HEK293T (cell line): Measurements from ENCODE around the gene ARHGAP8.

Experiments
- CTCF ChIA-PET: fragments of 350-600 bp; formaldehyde crosslinking; extraction: SDS; loops from one replicate; lab custom pipeline; 2021; ENCODE audit warnings: antibody characterized with exemption, inconsistent platforms; lab: Yijun Ruan, JAX
- POLR2A ChIA-PET: fragments of 350-600 bp; formaldehyde crosslinking; extraction: SDS; loops from one replicate; lab custom pipeline; 2020; ENCODE audit warnings: antibody characterized with exemption, inconsistent platforms; lab: Yijun Ruan, JAX
- DNase-seq: peaks from one replicate; pipeline ENCODE4 v3.0.0; 2012; ENCODE audit warnings: mixed read lengths; ENCODE audit errors: extremely low spot score
- ARNT ChIP-seq: fragments of 450-650 bp; IDR thresholded peaks from 2 replicates; pipeline ENCODE4 v1.6.1; 2017; ENCODE audit warnings: mild to moderate bottlenecking
- BHLHE40 ChIP-seq: fragments of 450-650 bp; IDR thresholded peaks from 2 replicates; pipeline ENCODE4 v1.6.1; 2016; ENCODE audit warnings: mild to moderate bottlenecking, moderate library complexity, borderline replicate concordance
- CTBP1 ChIP-seq: fragments of 450-650 bp; IDR thresholded peaks from 2 replicates; pipeline ENCODE4 v1.6.1; 2016; ENCODE audit warnings: borderline replicate concordance
- ELF4 ChIP-seq: fragments of 450-650 bp; IDR thresholded peaks from 2 replicates; pipeline ENCODE4 v1.6.1; 2017; ENCODE audit warnings: antibody characterized with exemption
- FOXA1 ChIP-seq: fragments of 450-650 bp; IDR thresholded peaks from 2 replicates; pipeline ENCODE4 v1.6.1; 2016; ENCODE audit warnings: mild to moderate bottlenecking
- FOXK2 ChIP-seq: fragments of 450-650 bp; IDR thresholded peaks from 2 replicates; pipeline ENCODE4 v1.6.1; 2016; ENCODE audit warnings: mild to moderate bottlenecking
- FOXM1 ChIP-seq: fragments of 450-650 bp; IDR thresholded peaks from 2 replicates; pipeline ENCODE4 v1.6.1; 2017; ENCODE audit warnings: mild to moderate bottlenecking, borderline replicate concordance
- HDGF ChIP-seq: fragments of 450-650 bp; IDR thresholded peaks from 2 replicates; pipeline ENCODE4 v1.6.1; 2017; ENCODE audit warnings: antibody characterized with exemption, borderline replicate concordance
- L3MBTL2 ChIP-seq: fragments of 450-650 bp; conservative IDR thresholded peaks from 2 replicates; pipeline ENCODE4 v1.6.1; 2016; ENCODE audit warnings: mild to moderate bottlenecking
- LEF1 ChIP-seq: fragments of 450-650 bp; IDR thresholded peaks from 2 replicates; pipeline ENCODE4 v1.6.1; 2017; ENCODE audit warnings: mild to moderate bottlenecking, borderline replicate concordance
- NFRKB ChIP-seq: fragments of 450-650 bp; IDR thresholded peaks from 2 replicates; pipeline ENCODE4 v1.6.1; 2016; ENCODE audit warnings: mild to moderate bottlenecking, moderate library complexity
- PKNOX1 ChIP-seq: fragments of 450-650 bp; IDR thresholded peaks from 2 replicates; pipeline ENCODE4 v1.6.1; 2016
- SP1 ChIP-seq: fragments of 450-650 bp; IDR thresholded peaks from 2 replicates; pipeline ENCODE4 v1.6.1; 2017
- SUZ12 ChIP-seq: fragments of 450-650 bp; IDR thresholded peaks from 2 replicates; pipeline ENCODE4 v1.6.1; 2016; ENCODE audit warnings: mild to moderate bottlenecking
- TARDBP ChIP-seq: fragments of 450-650 bp; IDR thresholded peaks from 2 replicates; pipeline ENCODE4 v1.6.1; 2016
- ZNF384 ChIP-seq: fragments of 450-650 bp; IDR thresholded peaks from 2 replicates; pipeline ENCODE4 v1.6.1; 2016

ARHGAP8 gene

DNA sequence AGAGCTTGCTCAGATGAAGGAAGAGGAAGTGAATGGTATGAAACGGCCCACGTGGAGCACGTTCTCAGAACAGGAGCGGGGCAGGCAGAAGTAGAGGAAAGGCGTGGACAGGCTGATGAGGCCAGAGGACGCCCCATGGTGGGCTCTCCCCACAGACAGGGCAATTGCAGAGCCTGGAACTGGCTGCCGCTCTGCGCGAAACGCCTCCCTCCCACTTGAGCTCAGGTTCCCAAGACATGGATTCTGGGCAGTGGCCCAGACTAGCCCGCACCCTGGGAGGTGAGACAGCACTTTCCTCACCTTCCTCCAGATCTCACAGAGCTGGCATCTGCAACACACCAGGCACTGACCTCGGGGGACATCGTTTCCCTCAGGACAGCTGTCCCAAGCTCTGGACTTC is 139.9 kb downstream of the ARHGAP8 start:
- TF ChIP-seq ARNT (no peak), FOXA1 (no peak), SUZ12 (no peak), SP1 (no peak), NFRKB (no peak), FOXK2 (no peak), ELF4 (no peak), FOXM1 (no peak), ZNF384 (no peak), CTBP1 (no peak), HDGF (no peak)
- ChIA-PET CTCF (no interaction called here), POLR2A (no interaction called here)
- DNase-seq, result no peak

DNA sequence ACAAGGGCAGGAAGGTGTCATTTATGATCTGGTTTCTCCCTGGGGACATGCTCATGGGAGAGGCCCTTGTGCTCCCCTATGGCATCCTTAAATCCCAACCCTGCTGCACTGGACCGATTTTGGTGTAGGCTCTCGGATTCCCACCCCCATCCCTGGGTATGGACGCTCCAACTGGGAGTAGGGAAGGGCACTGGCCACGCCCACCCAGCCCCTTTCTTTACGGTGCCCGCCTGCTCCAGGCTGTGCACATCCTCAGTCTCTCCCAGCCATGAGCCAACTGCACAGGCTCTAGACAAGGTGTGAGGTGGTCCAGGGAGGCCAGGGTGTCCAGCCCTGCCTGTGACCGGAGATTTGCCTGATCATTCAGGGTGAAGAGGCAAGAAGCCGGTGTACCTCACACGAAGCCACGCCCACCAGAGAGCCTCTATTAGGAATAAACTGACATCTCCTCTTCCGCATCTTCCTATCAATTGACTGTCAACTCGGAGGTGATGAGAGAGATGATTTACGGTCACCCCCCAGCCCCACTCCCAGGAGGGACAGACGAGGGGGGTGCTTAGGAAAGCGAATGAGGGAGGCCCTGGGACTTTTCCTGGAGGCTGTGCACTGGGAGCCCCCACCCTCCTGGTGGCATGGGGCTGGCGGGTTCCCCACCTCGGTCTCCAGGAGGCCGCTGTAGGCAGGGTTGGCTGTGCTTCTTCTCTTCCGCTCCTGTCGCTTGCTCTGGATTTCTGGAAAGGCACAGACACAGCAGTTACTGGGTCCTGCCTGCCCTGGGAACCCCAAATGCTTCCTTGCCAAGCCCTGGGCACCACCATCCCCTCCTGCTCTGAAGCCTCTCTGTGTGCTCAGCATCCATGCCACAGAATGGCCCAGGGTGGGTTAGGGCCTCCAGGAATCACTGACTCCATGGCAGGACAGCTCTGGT is 140.7 kb downstream of the ARHGAP8 start:
- no peak for TF ChIP-seq ZNF384
- TF ChIP-seq PKNOX1, result peak; percentile 9; the same call in 1 of the 2 replicates
- CTCF ChIA-PET, result no interaction called here
- DNase-seq, result no peak
- POLR2A ChIA-PET, result no interaction called here

DNA sequence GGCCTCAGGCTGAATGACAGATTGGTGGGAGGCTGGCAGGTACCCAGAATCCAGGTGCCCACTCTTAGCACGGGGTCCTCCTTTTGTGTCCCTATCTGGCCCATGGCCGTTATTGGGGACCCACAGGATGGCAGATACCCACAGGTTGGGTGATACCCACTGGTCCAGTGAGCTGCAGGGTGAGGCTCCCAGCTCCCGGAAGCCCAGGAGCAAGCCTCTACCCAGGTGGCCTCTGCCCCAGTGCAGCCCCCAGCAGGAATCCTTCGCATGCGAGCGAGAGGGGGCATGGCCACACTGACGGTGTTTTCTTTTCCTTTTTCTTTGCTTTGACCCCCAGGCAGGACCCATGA is 141.3 kb downstream of the ARHGAP8 start:
- ChIA-PET POLR2A (no interaction called here), CTCF (no interaction called here)
- DNase-seq, result no peak
- TF ChIP-seq FOXA1, result no peak
- no peak for TF ChIP-seq PKNOX1
- TF ChIP-seq TARDBP, result no peak
- no peak for TF ChIP-seq BHLHE40
- TF ChIP-seq L3MBTL2, result no peak
- TF ChIP-seq ZNF384, result no peak
- no peak for TF ChIP-seq FOXK2
- no peak for TF ChIP-seq FOXM1
- TF ChIP-seq ELF4, result no peak
- TF ChIP-seq SUZ12, result no peak
- no peak for TF ChIP-seq HDGF
- TF ChIP-seq SP1, result no peak
- no peak for TF ChIP-seq ARNT
- TF ChIP-seq LEF1, result no peak
- no peak for TF ChIP-seq CTBP1
- no peak for TF ChIP-seq NFRKB

DNA sequence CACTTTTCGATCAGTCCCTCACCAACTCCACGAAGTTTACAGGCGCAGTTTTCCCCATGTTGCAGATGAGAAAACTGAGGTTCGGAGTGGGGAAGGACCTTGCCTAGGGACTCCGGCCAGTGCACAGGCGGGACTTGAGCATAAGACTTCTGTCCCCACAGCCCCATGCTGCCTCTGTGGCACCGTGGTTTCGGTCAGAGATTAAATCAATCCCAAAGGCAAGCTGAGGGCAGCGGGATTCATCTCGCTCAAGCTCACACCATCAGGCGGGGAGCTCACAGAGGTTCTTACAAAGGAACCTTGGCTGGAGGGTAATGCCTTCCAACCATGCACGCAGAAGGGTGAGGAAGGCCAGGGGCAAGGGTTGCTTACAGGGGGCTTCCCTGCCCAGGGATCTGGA is 141.9 kb downstream of the ARHGAP8 start:
- TF ChIP-seq BHLHE40, result no peak
- no peak for DNase-seq
- CTCF ChIA-PET, result no interaction called here
- POLR2A ChIA-PET, result no interaction called here

DNA sequence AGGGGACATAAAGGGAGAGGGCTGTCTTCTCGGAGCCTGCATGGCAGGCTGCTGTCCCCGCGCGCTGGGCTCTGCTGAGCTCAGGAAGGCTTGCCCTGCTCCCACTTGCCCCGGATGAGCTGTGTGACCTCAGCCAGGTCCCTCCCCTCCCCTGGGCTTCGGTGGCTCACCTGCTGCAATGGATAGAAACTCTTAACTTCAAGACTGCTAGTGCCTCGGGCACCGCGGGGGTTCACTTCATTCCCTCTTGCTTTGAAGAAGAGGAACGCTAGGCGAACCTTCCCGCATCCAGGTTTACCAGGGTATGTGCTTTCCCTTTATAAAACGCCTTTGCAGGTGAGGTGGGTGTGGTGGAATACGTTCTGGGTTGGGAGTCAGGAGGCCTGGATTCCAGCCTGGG is 142.4 kb downstream of the ARHGAP8 start:
- CTCF ChIA-PET, result no interaction called here
- TF ChIP-seq FOXA1 (no peak), FOXM1 (no peak), CTBP1 (no peak), ZNF384 (no peak), ELF4 (no peak), BHLHE40 (no peak), L3MBTL2 (no peak), ARNT (no peak), SP1 (no peak), LEF1 (no peak), NFRKB (no peak), PKNOX1 (no peak), FOXK2 (no peak), TARDBP (no peak), SUZ12 (no peak), HDGF (no peak)
- no peak for DNase-seq
- POLR2A ChIA-PET, result no interaction called here

DNA sequence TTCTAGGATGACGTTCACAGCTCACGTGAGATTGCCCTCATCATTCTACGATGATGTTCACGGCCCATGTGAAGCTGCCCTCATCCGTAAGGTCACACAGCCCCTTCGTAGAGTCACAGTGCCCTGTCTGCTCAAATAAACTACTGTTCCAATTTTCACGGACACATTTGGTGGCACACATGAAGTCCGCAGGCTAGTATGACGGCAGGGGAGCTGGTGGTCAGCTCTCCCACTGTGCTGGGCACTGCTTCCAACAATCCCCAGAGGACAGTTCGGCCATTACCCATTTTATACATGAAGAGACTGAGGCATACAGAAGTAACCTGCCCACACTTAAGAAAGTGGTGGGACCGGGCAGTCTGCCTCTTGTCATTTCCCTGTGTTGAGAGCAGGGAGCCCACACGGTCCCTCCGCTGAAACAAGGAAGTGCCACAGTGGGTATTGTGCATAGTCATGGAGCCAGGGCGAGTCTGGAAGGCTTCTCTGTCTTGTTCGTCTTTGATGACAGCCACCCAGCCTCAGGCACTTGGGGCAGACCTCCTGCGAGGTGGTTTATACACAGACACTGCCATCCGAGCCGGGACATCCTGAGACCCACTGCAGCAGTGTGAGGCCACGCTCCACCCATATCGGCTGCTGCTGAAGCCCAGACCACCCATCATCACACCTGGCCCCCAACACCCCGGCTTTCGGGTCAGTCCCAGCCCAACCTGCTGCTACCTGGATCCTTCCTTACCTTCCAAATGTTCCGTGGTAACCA is 143.1 kb downstream of the ARHGAP8 start:
- TF ChIP-seq SP1 (no peak), SUZ12 (no peak), FOXK2 (no peak), CTBP1 (no peak), ELF4 (no peak), ZNF384 (no peak), FOXM1 (no peak), PKNOX1 (no peak)
- CTCF ChIA-PET, result no interaction called here
- POLR2A ChIA-PET, result no interaction called here
- no peak for DNase-seq
